OCI-LY1 (cell line): ENCODE measurements around the gene KRT34.

Experiments
- H2AFZ ChIP-seq: fragments of 200-600 bp; sonication (generic), shearing (Covaris generic); 2 replicates; pipeline ENCODE4 v1.6.0; 2014; ENCODE audit warnings: antibody characterized with exemption, mild to moderate bottlenecking, low read length
- H3F3A ChIP-seq: fragments of 200-600 bp; sonication (generic), shearing (Covaris generic); 2 replicates; pipeline ENCODE4 v1.6.0; 2014; ENCODE audit warnings: mild to moderate bottlenecking, antibody characterized with exemption, low read length, moderate library complexity; ENCODE audit not compliant: insufficient read depth
- H3K27ac ChIP-seq: fragments of 200-600 bp; sonication (generic); 2 replicates; pipeline ENCODE4 v1.5.1; 2014; ENCODE audit warnings: low read length, mixed run types, mild to moderate bottlenecking, low read depth; ENCODE audit not compliant: poor library complexity, severe bottlenecking
- H3K27me3 ChIP-seq: fragments of 200-600 bp; sonication (generic); 2 replicates; pipeline ENCODE4 v1.6.0; 2014; ENCODE audit warnings: antibody characterized with exemption, mild to moderate bottlenecking, low read length, moderate library complexity; ENCODE audit not compliant: insufficient read depth
- H3K36me3 ChIP-seq: fragments of 200-600 bp; sonication (generic); 2 replicates; pipeline ENCODE4 v1.6.1; 2014; ENCODE audit warnings: mild to moderate bottlenecking, antibody characterized with exemption, low read length, moderate library complexity, mixed read lengths; ENCODE audit not compliant: insufficient read depth
- H3K4me1 ChIP-seq: fragments of 200-600 bp; sonication (generic); 2 replicates; pipeline ENCODE4 v1.5.1; 2014; ENCODE audit warnings: mild to moderate bottlenecking, low read length, moderate library complexity; ENCODE audit not compliant: insufficient read depth, severe bottlenecking
- H3K4me2 ChIP-seq: fragments of 200-600 bp; sonication (generic), shearing (Covaris generic); 2 replicates; pipeline ENCODE4 v1.6.1; 2014; ENCODE audit warnings: low read length
- H3K4me3 ChIP-seq: fragments of 200-600 bp; sonication (generic); 2 replicates; pipeline ENCODE4 v1.5.1; 2014; ENCODE audit warnings: low read length, low read depth, mild to moderate bottlenecking, mixed read lengths; ENCODE audit not compliant: poor library complexity, severe bottlenecking
- H3K79me2 ChIP-seq: fragments of 200-600 bp; shearing (Covaris generic); 2 replicates; pipeline ENCODE4 v1.6.1; 2016; ENCODE audit warnings: mixed run types, low read length, mixed read lengths; ENCODE audit not compliant: insufficient read depth
- H3K9ac ChIP-seq: fragments of 200-600 bp; sonication (generic), shearing (Covaris generic); 2 replicates; pipeline ENCODE4 v1.6.1; 2014; ENCODE audit warnings: mild to moderate bottlenecking, low read length, mixed read lengths
- H3K9me2 ChIP-seq: fragments of 200-600 bp; sonication (generic), shearing (Covaris generic); 2 replicates; pipeline ENCODE4 v1.6.1; 2014; ENCODE audit warnings: low read depth, mild to moderate bottlenecking, low read length, mixed read lengths
- H3K9me3 ChIP-seq: fragments of 200-600 bp; shearing (Covaris generic); 2 replicates; pipeline ENCODE4 v1.6.1; 2014; ENCODE audit warnings: low read length, mixed read lengths
- H4K20me1 ChIP-seq: fragments of 200-600 bp; sonication (generic), shearing (Covaris generic); 2 replicates; pipeline ENCODE4 v1.6.0; 2016; ENCODE audit warnings: mild to moderate bottlenecking, low read length; ENCODE audit not compliant: insufficient read depth
- EZH2 ChIP-seq: fragments of 200-600 bp; sonication (generic), shearing (Covaris generic); IDR thresholded peaks from 2 replicates; pipeline ENCODE4 v1.8.0; 2017; ENCODE audit warnings: borderline replicate concordance, mixed run types, mild to moderate bottlenecking, antibody characterized with exemption, low read length, moderate library complexity, mixed read lengths
- TF ChIP-seq, protein P1 (sequence below): fragments of 200-600 bp; sonication (generic), shearing (Covaris generic); IDR thresholded peaks from 2 replicates; pipeline ENCODE4 v1.5.1; 2017; ENCODE audit warnings: mild to moderate bottlenecking, antibody characterized with exemption, low read length, moderate library complexity, mixed read lengths

KRT34 gene

DNA sequence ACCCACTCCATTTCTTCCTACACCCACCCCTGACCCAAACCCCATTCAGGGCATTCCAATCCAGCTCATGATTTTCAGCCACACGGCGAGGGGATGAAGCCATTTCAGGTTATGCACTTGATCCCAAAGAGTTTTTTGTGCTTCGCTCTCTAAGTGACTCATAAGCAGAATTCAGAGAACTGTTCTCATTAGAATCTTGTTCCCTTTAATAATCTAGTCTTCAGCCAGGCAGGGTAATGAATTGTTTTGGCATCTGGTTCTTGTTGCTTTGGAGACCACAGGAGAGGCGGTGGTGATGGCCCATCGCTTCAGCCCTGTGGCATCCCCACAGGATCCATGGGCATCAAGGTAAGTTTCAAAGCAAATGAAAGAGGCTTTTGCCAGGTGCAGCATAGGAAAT lies 20.1 kb upstream of the KRT34 start:
- no peaks in the 10 kb centered on the region for H3K79me2 ChIP-seq
- H4K20me1 ChIP-seq: no peaks in the 10 kb centered on the region
- H3K4me2 ChIP-seq: no peak overlapping the region
- no peaks in the 10 kb centered on the region for H3K9me3 ChIP-seq
- TF ChIP-seq EZH2: no peak
- TF ChIP-seq, protein P1, sequence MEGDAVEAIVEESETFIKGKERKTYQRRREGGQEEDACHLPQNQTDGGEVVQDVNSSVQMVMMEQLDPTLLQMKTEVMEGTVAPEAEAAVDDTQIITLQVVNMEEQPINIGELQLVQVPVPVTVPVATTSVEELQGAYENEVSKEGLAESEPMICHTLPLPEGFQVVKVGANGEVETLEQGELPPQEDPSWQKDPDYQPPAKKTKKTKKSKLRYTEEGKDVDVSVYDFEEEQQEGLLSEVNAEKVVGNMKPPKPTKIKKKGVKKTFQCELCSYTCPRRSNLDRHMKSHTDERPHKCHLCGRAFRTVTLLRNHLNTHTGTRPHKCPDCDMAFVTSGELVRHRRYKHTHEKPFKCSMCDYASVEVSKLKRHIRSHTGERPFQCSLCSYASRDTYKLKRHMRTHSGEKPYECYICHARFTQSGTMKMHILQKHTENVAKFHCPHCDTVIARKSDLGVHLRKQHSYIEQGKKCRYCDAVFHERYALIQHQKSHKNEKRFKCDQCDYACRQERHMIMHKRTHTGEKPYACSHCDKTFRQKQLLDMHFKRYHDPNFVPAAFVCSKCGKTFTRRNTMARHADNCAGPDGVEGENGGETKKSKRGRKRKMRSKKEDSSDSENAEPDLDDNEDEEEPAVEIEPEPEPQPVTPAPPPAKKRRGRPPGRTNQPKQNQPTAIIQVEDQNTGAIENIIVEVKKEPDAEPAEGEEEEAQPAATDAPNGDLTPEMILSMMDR: no peak
- H2AFZ ChIP-seq: no peak overlapping the region
- no peaks in the 10 kb centered on the region for H3F3A ChIP-seq
- H3K9me2 ChIP-seq: no peaks in the 10 kb centered on the region
- H3K27me3 ChIP-seq: no peaks in the 10 kb centered on the region
- no peaks in the 10 kb centered on the region for H3K4me1 ChIP-seq
- no peak overlapping the region for H3K9ac ChIP-seq
- H3K4me3 ChIP-seq: no peak overlapping the region
- no peak overlapping the region for H3K27ac ChIP-seq
- H3K36me3 ChIP-seq: no peaks in the 10 kb centered on the region

GRCh38 chr17:41396996-41397660 lies 15.0 kb upstream of the KRT34 start, which contains the start of gene KRT31:
KRT31 (minus strand) TSS chr17:41397608; CDS start chr17:41397539, 69 bp downstream.
- Histone ChIP-seq H3K79me2 (no peaks in the 10 kb centered on the region), H3K36me3 (no peaks in the 10 kb centered on the region), H3K27ac (no peak within 1 kb of the TSS), H4K20me1 (no peaks in the 10 kb centered on the region), H3F3A (no peaks in the 10 kb centered on the region), H3K4me1 (no peaks in the 10 kb centered on the region), H3K4me3 (no peak within 1 kb of the TSS), H3K9me2 (no peaks in the 10 kb centered on the region), H3K4me2 (no peak within 1 kb of the TSS), H2AFZ (no peak within 1 kb of the TSS), H3K9me3 (no peaks in the 10 kb centered on the region), H3K9ac (no peak within 1 kb of the TSS), H3K27me3 (no peaks in the 10 kb centered on the region)
- no peak for TF ChIP-seq EZH2
- TF ChIP-seq, protein P1: no peak

DNA sequence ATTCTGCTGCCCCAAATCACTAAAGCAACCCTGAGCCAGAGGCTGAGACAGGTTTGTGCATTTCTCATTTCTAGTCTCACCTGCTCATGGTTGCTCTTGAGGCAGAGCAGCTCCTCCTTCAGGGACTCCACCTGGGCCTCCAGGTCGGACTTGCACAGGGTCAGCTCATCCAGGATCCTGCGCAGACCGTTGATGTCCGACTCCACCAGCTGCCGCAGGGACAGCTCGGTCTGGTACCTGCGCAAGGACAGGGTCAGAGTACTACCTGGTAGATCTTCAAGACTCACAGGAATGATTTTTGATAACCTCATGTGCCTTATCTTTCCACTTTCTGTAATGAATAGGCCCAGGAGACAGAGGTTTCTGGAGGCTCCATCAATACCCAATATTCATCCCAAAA lies 14.2 kb upstream of the KRT34 start:
- Histone ChIP-seq H3K36me3 (no peaks in the 10 kb centered on the region), H3K9ac (no peak overlapping the region), H3K9me3 (no peaks in the 10 kb centered on the region), H3K79me2 (no peaks in the 10 kb centered on the region), H3K9me2 (no peaks in the 10 kb centered on the region), H3K4me3 (no peak overlapping the region), H3K27ac (no peak overlapping the region), H3F3A (no peaks in the 10 kb centered on the region), H3K27me3 (no peaks in the 10 kb centered on the region), H3K4me2 (no peak overlapping the region), H4K20me1 (no peaks in the 10 kb centered on the region), H2AFZ (no peak overlapping the region), H3K4me1 (no peaks in the 10 kb centered on the region)
- TF ChIP-seq EZH2: no peak
- TF ChIP-seq, protein P1: no peak
